PC-3 (cell line): Measurements from ENCODE around the gene DOCK4. TPM values are rescaled to one million over a fixed set of nuclear protein-coding genes. Genes with fewer than 3 reads are reported as not detected.

Source experiments
- ATAC-seq: fragments of 200-7000 bp; cut with Tn5 transposase; 2 replicates; pipeline ENCODE4 v1.9.1; 2020; ENCODE audit warnings: mild to moderate bottlenecking, moderate library complexity
- BruUV-seq: library from RNA; stranded (reverse); fragments of 400-500 nt; replicated peaks from 2 replicates; lab custom pipeline; 2021; lab: Mats Ljungman, UMichigan
- CTCF ChIA-PET: fragments of 300-600 bp; sonication (Branson Sonifier 250); formaldehyde crosslinking; loops from one replicate; lab custom pipeline; 2022; ENCODE audit warnings: antibody characterized with exemption; lab: Charles Lee
- POLR2A ChIA-PET: fragments of 300-600 bp; sonication (Branson Sonifier 250); formaldehyde crosslinking; loops from one replicate; lab custom pipeline; 2022; ENCODE audit warnings: antibody characterized with exemption; ENCODE audit not compliant: unreplicated experiment; lab: Charles Lee
- DNase-seq: peaks from one replicate; pipeline ENCODE4 v3.0.0-alpha.2; 2015
- H2AFZ ChIP-seq: fragments of 300-600 bp; sonication (generic); 2 replicates; pipeline ENCODE4 v1.6.0; 2016; ENCODE audit warnings: antibody characterized with exemption, low read length
- H3F3A ChIP-seq: fragments of 300-600 bp; sonication (generic); one replicate; pipeline ENCODE4 v1.6.0; 2017; ENCODE audit warnings: antibody characterized with exemption, low read length, control low read depth, mild to moderate bottlenecking; ENCODE audit not compliant: unreplicated experiment
- H3K27ac ChIP-seq: fragments of 300-600 bp; sonication (generic); 2 replicates; pipeline ENCODE4 v1.5.1; 2016; ENCODE audit warnings: mild to moderate bottlenecking, low read length
- H3K27me3 ChIP-seq: fragments of 300-600 bp; sonication (generic); 2 replicates; pipeline ENCODE4 v1.6.1; 2016; ENCODE audit warnings: low read length, mixed read lengths
- H3K36me3 ChIP-seq: fragments of 300-600 bp; sonication (generic); 2 replicates; pipeline ENCODE4 v1.6.1; 2016; ENCODE audit warnings: low read depth, mixed run types, low read length, mixed read lengths
- H3K4me1 ChIP-seq: fragments of 300-600 bp; sonication (generic); 2 replicates; pipeline ENCODE4 v1.5.1; 2016; ENCODE audit warnings: low read length; ENCODE audit not compliant: insufficient read depth
- H3K4me2 ChIP-seq: fragments of 300-600 bp; sonication (generic); 2 replicates; pipeline ENCODE4 v1.6.0; 2016; ENCODE audit warnings: low read length
- H3K4me3 ChIP-seq: fragments of 300-600 bp; sonication (generic); 2 replicates; pipeline ENCODE4 v1.5.1; 2016; ENCODE audit warnings: mild to moderate bottlenecking, low read length, mixed read lengths
- H3K79me2 ChIP-seq: fragments of 300-600 bp; sonication (generic); 2 replicates; pipeline ENCODE4 v1.6.1; 2017; ENCODE audit warnings: low read length, mixed read lengths
- H3K9ac ChIP-seq: fragments of 300-600 bp; sonication (generic); 2 replicates; pipeline ENCODE4 v1.6.0; 2016; ENCODE audit warnings: mild to moderate bottlenecking, low read length
- H3K9me2 ChIP-seq: fragments of 300-600 bp; sonication (generic); replicated peaks from 2 replicates; pipeline ENCODE4 v1.6.1; 2016; ENCODE audit warnings: mixed run types, low read length, mixed read lengths
- H3K9me3 ChIP-seq: fragments of 300-600 bp; sonication (generic); 2 replicates; pipeline ENCODE4 v1.6.1; 2016; ENCODE audit warnings: low read length, mixed read lengths
- H4K20me1 ChIP-seq: fragments of 300-600 bp; sonication (generic); 2 replicates; pipeline ENCODE4 v1.6.1; 2016; ENCODE audit warnings: low read length, mixed read lengths
- CTCF ChIP-seq: fragments of 300-600 bp; sonication (generic); conservative IDR thresholded peaks from 2 replicates; pipeline ENCODE4 v1.5.1; 2017; ENCODE audit warnings: antibody characterized with exemption, low read depth, mild to moderate bottlenecking, low read length
- EZH2 ChIP-seq: fragments of 300-600 bp; sonication (generic); IDR thresholded peaks from one replicate; pipeline ENCODE4 v1.6.1; 2017; ENCODE audit warnings: antibody characterized with exemption, mild to moderate bottlenecking, low read length; ENCODE audit not compliant: unreplicated experiment
- EZH2phosphoT487 ChIP-seq: fragments of 300-600 bp; sonication (generic); IDR thresholded peaks from 2 replicates; pipeline ENCODE4 v1.6.1; 2018; ENCODE audit warnings: mild to moderate bottlenecking, antibody characterized with exemption, low read length, borderline replicate concordance
- intact Hi-C: fragments of 100-400 bp; cut with micrococcal nuclease; formaldehyde crosslinking; loops from 2 replicates; pipeline ENCODE4 v1.9.0; 2023
- total RNA-seq: library from RNA; depleted of rRNA; stranded (reverse); fragments of >200 nt; gene quantifications from 2 replicates; pipeline ENCODE4 v1.2.3, GENCODE V29; 2014

Gene DOCK4
- total RNA-seq, 1 experiment from 2014 or later: 25.4 TPM

GRCh38 chr7:111873963-111874690, 332.1 kb downstream of the DOCK4 start:
- BruUV-seq: no TSS peak
- H4K20me1 ChIP-seq: no peaks in the 10 kb centered on the region
- H3K4me3 ChIP-seq: no peak overlapping the region
- no peaks in the 10 kb centered on the region for H3K27me3 ChIP-seq
- no peak overlapping the region for H3K4me2 ChIP-seq
- H3K36me3 ChIP-seq: no peaks in the 10 kb centered on the region
- H3F3A ChIP-seq: no peaks in the 10 kb centered on the region
- DNase-seq (no peak), ATAC-seq (no peak)
- intact Hi-C loops: no loop called here
- H3K9ac ChIP-seq: no peak overlapping the region
- POLR2A ChIA-PET: no interaction called here
- H3K4me1 ChIP-seq: no peaks in the 10 kb centered on the region
- H2AFZ ChIP-seq: no peak overlapping the region
- no peak for TF ChIP-seq EZH2
- no peak for TF ChIP-seq EZH2phosphoT487
- H3K9me2 ChIP-seq: no peaks in the 10 kb centered on the region
- CTCF ChIA-PET: no interaction called here
- no peaks in the 10 kb centered on the region for H3K9me3 ChIP-seq
- H3K79me2 ChIP-seq: no peaks in the 10 kb centered on the region
- H3K27ac ChIP-seq: no peak overlapping the region

GRCh38 chr7:111873326-111873646, 332.9 kb downstream of the DOCK4 start:
- no peak overlapping the region for H2AFZ ChIP-seq
- BruUV-seq: no TSS peak
- CTCF ChIA-PET: no interaction called here
- H3K4me2 ChIP-seq: no peak overlapping the region
- no peak for ATAC-seq
- no peaks in the 10 kb centered on the region for H3K4me1 ChIP-seq
- no peaks in the 10 kb centered on the region for H3K9me2 ChIP-seq
- TF ChIP-seq CTCF (no peak), EZH2 (no peak), EZH2phosphoT487 (no peak)
- no peaks in the 10 kb centered on the region for H3F3A ChIP-seq
- intact Hi-C loops: no loop called here
- no peak overlapping the region for H3K27ac ChIP-seq
- DNase-seq: no peak
- no peaks in the 10 kb centered on the region for H3K9me3 ChIP-seq
- H3K36me3 ChIP-seq: no peaks in the 10 kb centered on the region
- H3K4me3 ChIP-seq: no peak overlapping the region
- no peaks in the 10 kb centered on the region for H4K20me1 ChIP-seq
- POLR2A ChIA-PET: no interaction called here
- H3K79me2 ChIP-seq: no peaks in the 10 kb centered on the region
- H3K27me3 ChIP-seq: no peaks in the 10 kb centered on the region
- no peak overlapping the region for H3K9ac ChIP-seq

GRCh38 chr7:111872450-111873325, 333.5 kb downstream of the DOCK4 start:
- DNase-seq (no peak), ATAC-seq (no peak)
- ChIA-PET CTCF (no interaction called here), POLR2A (no interaction called here)
- no peaks in the 10 kb centered on the region for H3K4me1 ChIP-seq
- H3K4me2 ChIP-seq: no peak overlapping the region
- BruUV-seq: no TSS peak
- H3K9me3 ChIP-seq: no peaks in the 10 kb centered on the region
- no peak overlapping the region for H3K9ac ChIP-seq
- H3K27ac ChIP-seq: no peak overlapping the region
- H4K20me1 ChIP-seq: no peaks in the 10 kb centered on the region
- H2AFZ ChIP-seq: no peak overlapping the region
- H3K27me3 ChIP-seq: no peaks in the 10 kb centered on the region
- H3K4me3 ChIP-seq: no peak overlapping the region
- H3K79me2 ChIP-seq: no peaks in the 10 kb centered on the region
- no peaks in the 10 kb centered on the region for H3F3A ChIP-seq
- H3K9me2 ChIP-seq: no peaks in the 10 kb centered on the region
- no peak for TF ChIP-seq EZH2phosphoT487
- TF ChIP-seq EZH2: no peak
- no peak for TF ChIP-seq CTCF
- no peaks in the 10 kb centered on the region for H3K36me3 ChIP-seq
- intact Hi-C loops: no loop called here
